GM12878 (cell line): ENCODE data around the gene P2RX4. TPM values are rescaled to one million over a fixed set of nuclear protein-coding genes. Genes with fewer than 3 reads are reported as not detected.
A peak's percentile ranks its signal among the peaks of the same experiment; 100 is the strongest.

Experiments
- BMI1 ChIP-seq: fragments of 450-650 bp; IDR thresholded peaks from 2 replicates; pipeline ENCODE4 v1.6.1; 2016; ENCODE audit warnings: mild to moderate bottlenecking, moderate library complexity, borderline replicate concordance
- CHD2 ChIP-seq: IDR thresholded peaks from 2 replicates; pipeline ENCODE4 v1.6.1; 2011; ENCODE audit warnings: low read depth, low read length, improper control_type of control experiment, borderline replicate concordance
- CREM ChIP-seq: IDR thresholded peaks from 2 replicates; pipeline ENCODE4 v1.6.1; 2014; ENCODE audit warnings: antibody characterized with exemption, low read depth
- IKZF1 ChIP-seq: fragments of 450-650 bp; conservative IDR thresholded peaks from 2 replicates; pipeline ENCODE4 v1.6.1; 2017; ENCODE audit warnings: antibody characterized with exemption, mild to moderate bottlenecking
- KAT2A ChIP-seq: conservative IDR thresholded peaks from 2 replicates; pipeline ENCODE4 v1.6.1; 2011; ENCODE audit warnings: low read depth, low read length; ENCODE audit not compliant: control insufficient read depth
- NR2C1 ChIP-seq: fragments of 450-650 bp; IDR thresholded peaks from 2 replicates; pipeline ENCODE4 v1.6.1; 2017; ENCODE audit warnings: antibody characterized with exemption, mild to moderate bottlenecking, moderate library complexity
- NR2F1 ChIP-seq: fragments of 450-650 bp; conservative IDR thresholded peaks from 2 replicates; pipeline ENCODE4 v1.6.1; 2017; ENCODE audit warnings: mild to moderate bottlenecking
- POLR2AphosphoS2 ChIP-seq: IDR thresholded peaks from 2 replicates; pipeline ENCODE4 v1.6.1; 2011; ENCODE audit warnings: low read depth, mild to moderate bottlenecking, low read length, improper control_type of control experiment, moderate library complexity
- RAD21 ChIP-seq: IDR thresholded peaks from 2 replicates; pipeline ENCODE4 v1.6.1; 2011; ENCODE audit warnings: mild to moderate bottlenecking, low read depth, low read length, moderate library complexity; ENCODE audit not compliant: insufficient read depth
- RUNX3 ChIP-seq: IDR thresholded peaks from 2 replicates; pipeline ENCODE4 v1.6.1; 2012; ENCODE audit warnings: low read length, inconsistent platforms
- SMC3 ChIP-seq: IDR thresholded peaks from 2 replicates; pipeline ENCODE4 v1.6.1; 2011; ENCODE audit warnings: low read length, improper control_type of control experiment, borderline replicate concordance
- SRF ChIP-seq, 2 experiments: IDR thresholded peaks; 2 replicates each; pipeline ENCODE4 v1.6.1; 2011; ENCODE audit warnings: low read depth in 2 of 2, low read length in 2 of 2, mild to moderate bottlenecking in 1 of 2, moderate library complexity in 1 of 2
- polyA plus RNA-seq, 11 experiments: library from polyadenylated mRNA; depleted of rRNA in 4 of 11; unstranded in 6 of 11; stranded (reverse) in 5 of 11; fragments of >200 nt; fragmentation: Nextera tagmentation in 4 of 11; fragmentation: Illumina TruSeq in 1 of 11; extraction: Ambion mirVana in 4 of 11; extraction: Trizol in 1 of 11; gene quantifications; 1 replicate in 1 of 11; 2 replicates in 10 of 11; pipeline versions ENCODE4 v1.2.1 to v1.2.3, GENCODE V29; 2011 to 2016; ENCODE audit warnings: inconsistent platforms in 2 of 11, missing spikeins in 2 of 11, low read depth in 1 of 11
- total RNA-seq, 4 experiments: library from RNA; depleted of rRNA in 3 of 4; stranded (reverse); fragments of >200 nt in 3 of 4; fragmentation: Illumina TruSeq in 1 of 4; extraction: Trizol in 1 of 4; gene quantifications; 2 replicates each; pipeline versions ENCODE4 v1.2.1 to v1.2.3, GENCODE V29; 2013 to 2021
- TF ChIP-seq, protein P1 (sequence below): fragments of 450-650 bp; IDR thresholded peaks from 2 replicates; pipeline ENCODE4 v1.6.1; 2017; ENCODE audit warnings: mild to moderate bottlenecking, moderate library complexity
- TF ChIP-seq, protein P2 (sequence below): fragments of 450-650 bp; formaldehyde crosslinking; IDR thresholded peaks from 2 replicates; pipeline ENCODE4 v1.5.0; 2022; ENCODE audit warnings: mild to moderate bottlenecking, missing genetic modification characterization
- TF ChIP-seq, protein P3 (sequence below): IDR thresholded peaks from 2 replicates; pipeline ENCODE4 v1.6.1; 2012; ENCODE audit warnings: low read depth, low read length, improper control_type of control experiment

Gene P2RX4
- total and polyA plus RNA-seq, 10 of the 15 experiments (the other 5 are each of a cell fraction or from before 2014, with no cell fraction given): 9.0 to 43.4 (median 20.5) TPM

DNA sequence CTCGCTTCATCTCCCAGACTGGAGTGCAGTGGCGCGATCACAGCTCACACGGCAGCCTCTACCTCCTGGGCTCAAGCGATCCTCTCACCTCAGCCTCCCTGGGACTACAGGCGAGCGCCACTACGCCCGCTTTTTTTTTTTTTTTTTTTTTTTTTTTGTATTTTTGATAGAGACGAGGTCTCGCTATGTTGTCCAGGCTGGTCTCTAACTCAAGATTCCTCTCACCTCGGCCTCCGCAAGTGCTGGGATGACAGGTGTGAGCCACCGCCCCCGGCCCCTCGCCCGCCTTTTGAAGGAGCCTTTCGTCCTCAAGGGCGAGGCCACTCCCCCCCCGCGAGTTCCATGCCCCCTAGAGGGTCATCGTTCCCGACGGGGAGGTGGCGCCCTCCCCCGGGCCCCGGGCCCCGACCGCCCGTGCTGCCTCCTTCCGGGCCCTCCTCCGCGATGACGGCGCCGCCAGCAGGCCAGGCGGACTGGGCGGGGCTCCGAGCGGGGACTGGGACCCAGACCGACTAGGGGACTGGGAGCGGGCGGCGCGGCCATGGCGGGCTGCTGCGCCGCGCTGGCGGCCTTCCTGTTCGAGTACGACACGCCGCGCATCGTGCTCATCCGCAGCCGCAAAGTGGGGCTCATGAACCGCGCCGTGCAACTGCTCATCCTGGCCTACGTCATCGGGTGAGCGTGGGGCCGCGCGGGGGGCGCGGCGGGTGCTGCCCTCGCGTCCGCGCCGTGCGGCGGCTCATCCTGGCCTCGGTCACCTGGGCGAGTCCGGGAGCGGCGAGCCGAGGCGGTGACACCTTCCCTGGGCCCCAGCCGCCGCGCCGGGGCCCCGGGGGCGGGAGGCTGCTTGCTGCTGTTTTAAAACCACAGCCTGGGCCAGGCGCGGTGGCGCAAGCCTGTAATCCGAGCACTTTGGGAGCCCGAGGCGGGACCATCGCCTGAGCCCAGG, at the start of gene P2RX4 (continued):
- TF ChIP-seq, protein P1, sequence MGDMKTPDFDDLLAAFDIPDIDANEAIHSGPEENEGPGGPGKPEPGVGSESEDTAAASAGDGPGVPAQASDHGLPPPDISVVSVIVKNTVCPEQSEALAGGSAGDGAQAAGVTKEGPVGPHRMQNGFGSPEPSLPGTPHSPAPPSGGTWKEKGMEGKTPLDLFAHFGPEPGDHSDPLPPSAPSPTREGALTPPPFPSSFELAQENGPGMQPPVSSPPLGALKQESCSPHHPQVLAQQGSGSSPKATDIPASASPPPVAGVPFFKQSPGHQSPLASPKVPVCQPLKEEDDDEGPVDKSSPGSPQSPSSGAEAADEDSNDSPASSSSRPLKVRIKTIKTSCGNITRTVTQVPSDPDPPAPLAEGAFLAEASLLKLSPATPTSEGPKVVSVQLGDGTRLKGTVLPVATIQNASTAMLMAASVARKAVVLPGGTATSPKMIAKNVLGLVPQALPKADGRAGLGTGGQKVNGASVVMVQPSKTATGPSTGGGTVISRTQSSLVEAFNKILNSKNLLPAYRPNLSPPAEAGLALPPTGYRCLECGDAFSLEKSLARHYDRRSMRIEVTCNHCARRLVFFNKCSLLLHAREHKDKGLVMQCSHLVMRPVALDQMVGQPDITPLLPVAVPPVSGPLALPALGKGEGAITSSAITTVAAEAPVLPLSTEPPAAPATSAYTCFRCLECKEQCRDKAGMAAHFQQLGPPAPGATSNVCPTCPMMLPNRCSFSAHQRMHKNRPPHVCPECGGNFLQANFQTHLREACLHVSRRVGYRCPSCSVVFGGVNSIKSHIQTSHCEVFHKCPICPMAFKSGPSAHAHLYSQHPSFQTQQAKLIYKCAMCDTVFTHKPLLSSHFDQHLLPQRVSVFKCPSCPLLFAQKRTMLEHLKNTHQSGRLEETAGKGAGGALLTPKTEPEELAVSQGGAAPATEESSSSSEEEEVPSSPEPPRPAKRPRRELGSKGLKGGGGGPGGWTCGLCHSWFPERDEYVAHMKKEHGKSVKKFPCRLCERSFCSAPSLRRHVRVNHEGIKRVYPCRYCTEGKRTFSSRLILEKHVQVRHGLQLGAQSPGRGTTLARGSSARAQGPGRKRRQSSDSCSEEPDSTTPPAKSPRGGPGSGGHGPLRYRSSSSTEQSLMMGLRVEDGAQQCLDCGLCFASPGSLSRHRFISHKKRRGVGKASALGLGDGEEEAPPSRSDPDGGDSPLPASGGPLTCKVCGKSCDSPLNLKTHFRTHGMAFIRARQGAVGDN: peak; percentile 96
- TF ChIP-seq RUNX3 (0 out of 2 replicates have a peak, but pooled peaks have one; percentile 55), CREM (peak; percentile 80), BMI1 (no peak), RAD21 (peak; percentile 58), NR2C1 (peak; percentile 53), SMC3 (peak; percentile 26; the same call in 1 of the 2 replicates), SRF (IDR thresholded peaks at IDR 0.05; ENCODE audit: low read depth in 2 of 2, low read length in 2 of 2) (no peak), KAT2A (no peak), POLR2AphosphoS2 (peak; percentile 82), CHD2 (peak; percentile 38; the same call in 1 of the 2 replicates), IKZF1 (peak; percentile 80), NR2F1 (peak; percentile 70)
- TF ChIP-seq, protein P2, sequence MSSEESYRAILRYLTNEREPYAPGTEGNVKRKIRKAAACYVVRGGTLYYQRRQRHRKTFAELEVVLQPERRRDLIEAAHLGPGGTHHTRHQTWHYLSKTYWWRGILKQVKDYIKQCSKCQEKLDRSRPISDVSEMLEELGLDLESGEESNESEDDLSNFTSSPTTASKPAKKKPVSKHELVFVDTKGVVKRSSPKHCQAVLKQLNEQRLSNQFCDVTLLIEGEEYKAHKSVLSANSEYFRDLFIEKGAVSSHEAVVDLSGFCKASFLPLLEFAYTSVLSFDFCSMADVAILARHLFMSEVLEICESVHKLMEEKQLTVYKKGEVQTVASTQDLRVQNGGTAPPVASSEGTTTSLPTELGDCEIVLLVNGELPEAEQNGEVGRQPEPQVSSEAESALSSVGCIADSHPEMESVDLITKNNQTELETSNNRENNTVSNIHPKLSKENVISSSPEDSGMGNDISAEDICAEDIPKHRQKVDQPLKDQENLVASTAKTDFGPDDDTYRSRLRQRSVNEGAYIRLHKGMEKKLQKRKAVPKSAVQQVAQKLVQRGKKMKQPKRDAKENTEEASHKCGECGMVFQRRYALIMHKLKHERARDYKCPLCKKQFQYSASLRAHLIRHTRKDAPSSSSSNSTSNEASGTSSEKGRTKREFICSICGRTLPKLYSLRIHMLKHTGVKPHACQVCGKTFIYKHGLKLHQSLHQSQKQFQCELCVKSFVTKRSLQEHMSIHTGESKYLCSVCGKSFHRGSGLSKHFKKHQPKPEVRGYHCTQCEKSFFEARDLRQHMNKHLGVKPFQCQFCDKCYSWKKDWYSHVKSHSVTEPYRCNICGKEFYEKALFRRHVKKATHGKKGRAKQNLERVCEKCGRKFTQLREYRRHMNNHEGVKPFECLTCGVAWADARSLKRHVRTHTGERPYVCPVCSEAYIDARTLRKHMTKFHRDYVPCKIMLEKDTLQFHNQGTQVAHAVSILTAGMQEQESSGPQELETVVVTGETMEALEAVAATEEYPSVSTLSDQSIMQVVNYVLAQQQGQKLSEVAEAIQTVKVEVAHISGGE (CRISPR knock-in tag): peak; percentile 25; the same call in 1 of the 2 replicates
- TF ChIP-seq, protein P3, sequence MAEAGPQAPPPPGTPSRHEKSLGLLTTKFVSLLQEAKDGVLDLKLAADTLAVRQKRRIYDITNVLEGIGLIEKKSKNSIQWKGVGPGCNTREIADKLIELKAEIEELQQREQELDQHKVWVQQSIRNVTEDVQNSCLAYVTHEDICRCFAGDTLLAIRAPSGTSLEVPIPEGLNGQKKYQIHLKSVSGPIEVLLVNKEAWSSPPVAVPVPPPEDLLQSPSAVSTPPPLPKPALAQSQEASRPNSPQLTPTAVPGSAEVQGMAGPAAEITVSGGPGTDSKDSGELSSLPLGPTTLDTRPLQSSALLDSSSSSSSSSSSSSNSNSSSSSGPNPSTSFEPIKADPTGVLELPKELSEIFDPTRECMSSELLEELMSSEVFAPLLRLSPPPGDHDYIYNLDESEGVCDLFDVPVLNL: no peak
